MM.1S (cell line): Measurements from ENCODE around the gene OR2A5.

Source experiments
- DNase-seq: peaks from one replicate; pipeline ENCODE4 v3.0.0-alpha.2; 2015
- H2AFZ ChIP-seq: fragments of 300-600 bp; sonication (generic); 2 replicates; pipeline ENCODE4 v1.6.0; 2016; ENCODE audit warnings: antibody characterized with exemption, low read length
- H3F3A ChIP-seq: fragments of 300-600 bp; sonication (generic); 2 replicates; pipeline ENCODE4 v1.6.1; 2016; ENCODE audit warnings: mild to moderate bottlenecking, antibody characterized with exemption, low read length, moderate library complexity, mixed read lengths; ENCODE audit not compliant: insufficient read depth
- H3K27ac ChIP-seq: fragments of 300-600 bp; sonication (generic); 2 replicates; pipeline ENCODE4 v1.5.1; 2016; ENCODE audit warnings: mild to moderate bottlenecking, low read length
- H3K27me3 ChIP-seq: fragments of 300-600 bp; sonication (generic); replicated peaks from 2 replicates; pipeline ENCODE4 v1.6.0; 2016; ENCODE audit warnings: low read length; ENCODE audit not compliant: insufficient read depth
- H3K36me3 ChIP-seq: fragments of 300-600 bp; sonication (generic); replicated peaks from 2 replicates; pipeline ENCODE4 v1.6.1; 2016; ENCODE audit warnings: mild to moderate bottlenecking, low read length, mixed read lengths; ENCODE audit not compliant: insufficient read depth
- H3K4me1 ChIP-seq: fragments of 300-600 bp; sonication (generic); 2 replicates; pipeline ENCODE4 v1.6.1; 2016; ENCODE audit warnings: low read length, mixed read lengths
- H3K4me2 ChIP-seq: fragments of 300-600 bp; sonication (generic); 2 replicates; pipeline ENCODE4 v1.6.0; 2016; ENCODE audit warnings: low read depth, low read length
- H3K4me3 ChIP-seq: fragments of 300-600 bp; sonication (generic); 2 replicates; pipeline ENCODE4 v1.5.1; 2016; ENCODE audit warnings: low read length, mixed read lengths
- H3K79me2 ChIP-seq: fragments of 300-600 bp; sonication (generic); 2 replicates; pipeline ENCODE4 v1.6.1; 2016; ENCODE audit warnings: mixed run types, low read length, mixed read lengths
- H3K9ac ChIP-seq: fragments of 300-600 bp; sonication (generic); 2 replicates; pipeline ENCODE4 v1.6.1; 2016; ENCODE audit warnings: low read length, mixed read lengths
- H3K9me2 ChIP-seq: fragments of 300-600 bp; sonication (generic); replicated peaks from 2 replicates; pipeline ENCODE4 v1.6.1; 2016; ENCODE audit warnings: mild to moderate bottlenecking, low read length, mixed read lengths; ENCODE audit not compliant: insufficient read depth
- H3K9me3 ChIP-seq: fragments of 300-600 bp; sonication (generic); replicated peaks from 2 replicates; pipeline ENCODE4 v1.6.1; 2016; ENCODE audit warnings: mild to moderate bottlenecking, low read length, mixed read lengths; ENCODE audit not compliant: insufficient read depth
- H4K20me1 ChIP-seq: fragments of 300-600 bp; sonication (generic); 2 replicates; pipeline ENCODE4 v1.6.1; 2016; ENCODE audit warnings: mild to moderate bottlenecking, low read length, moderate library complexity, mixed read lengths; ENCODE audit not compliant: insufficient read depth
- EZH2 ChIP-seq: fragments of 300-600 bp; sonication (generic); optimal IDR thresholded peaks from 2 replicates; pipeline ENCODE3; 2017; ENCODE audit warnings: low read depth, mild to moderate bottlenecking, antibody characterized with exemption, low read length, mixed read lengths
- EZH2phosphoT487 ChIP-seq: fragments of 300-600 bp; sonication (generic); IDR thresholded peaks from 2 replicates; pipeline ENCODE4 v1.6.1; 2018; ENCODE audit warnings: antibody characterized with exemption, low read length
- TF ChIP-seq, protein P1 (sequence below): fragments of 300-600 bp; sonication (generic); IDR thresholded peaks from 2 replicates; pipeline ENCODE4 v1.5.1; 2016; ENCODE audit warnings: antibody characterized with exemption, low read length, mixed read lengths

OR2A5 gene

DNA sequence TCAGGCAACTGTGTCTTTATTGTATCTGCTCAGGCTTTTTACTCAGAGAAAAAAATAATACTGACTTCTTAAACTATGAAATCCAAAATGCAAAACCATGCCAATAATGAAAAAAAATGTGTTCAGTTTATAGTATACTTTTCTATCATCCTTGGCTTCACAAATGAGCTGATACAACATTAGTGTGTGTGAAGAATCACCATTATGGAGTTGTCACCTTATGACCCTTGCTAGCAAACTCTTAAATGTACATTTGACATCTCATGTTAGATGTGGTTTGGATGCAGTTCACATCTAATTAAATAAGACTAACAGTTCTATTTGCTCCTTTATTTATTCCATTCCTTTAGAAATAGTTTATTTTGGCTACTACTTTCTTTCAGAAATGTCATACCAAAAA, 56.5 kb downstream of the OR2A5 start:
- DNase-seq: no peak
- Histone ChIP-seq H3K4me1 (no peaks in the 10 kb centered on the region), H3K27ac (no peak overlapping the region), H3K36me3 (no peaks in the 10 kb centered on the region), H3K9me3 (no peaks in the 10 kb centered on the region), H3K9ac (no peak overlapping the region), H3K79me2 (no peaks in the 10 kb centered on the region), H4K20me1 (no peaks in the 10 kb centered on the region), H3K4me3 (no peak overlapping the region), H2AFZ (no peak overlapping the region), H3K4me2 (no peak overlapping the region), H3K27me3 (no peaks in the 10 kb centered on the region), H3F3A (no peaks in the 10 kb centered on the region), H3K9me2 (no peaks in the 10 kb centered on the region)
- TF ChIP-seq EZH2phosphoT487: no peak
- TF ChIP-seq, protein P1, sequence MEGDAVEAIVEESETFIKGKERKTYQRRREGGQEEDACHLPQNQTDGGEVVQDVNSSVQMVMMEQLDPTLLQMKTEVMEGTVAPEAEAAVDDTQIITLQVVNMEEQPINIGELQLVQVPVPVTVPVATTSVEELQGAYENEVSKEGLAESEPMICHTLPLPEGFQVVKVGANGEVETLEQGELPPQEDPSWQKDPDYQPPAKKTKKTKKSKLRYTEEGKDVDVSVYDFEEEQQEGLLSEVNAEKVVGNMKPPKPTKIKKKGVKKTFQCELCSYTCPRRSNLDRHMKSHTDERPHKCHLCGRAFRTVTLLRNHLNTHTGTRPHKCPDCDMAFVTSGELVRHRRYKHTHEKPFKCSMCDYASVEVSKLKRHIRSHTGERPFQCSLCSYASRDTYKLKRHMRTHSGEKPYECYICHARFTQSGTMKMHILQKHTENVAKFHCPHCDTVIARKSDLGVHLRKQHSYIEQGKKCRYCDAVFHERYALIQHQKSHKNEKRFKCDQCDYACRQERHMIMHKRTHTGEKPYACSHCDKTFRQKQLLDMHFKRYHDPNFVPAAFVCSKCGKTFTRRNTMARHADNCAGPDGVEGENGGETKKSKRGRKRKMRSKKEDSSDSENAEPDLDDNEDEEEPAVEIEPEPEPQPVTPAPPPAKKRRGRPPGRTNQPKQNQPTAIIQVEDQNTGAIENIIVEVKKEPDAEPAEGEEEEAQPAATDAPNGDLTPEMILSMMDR: no peak
- TF ChIP-seq EZH2: no peak
